Umbilical cord (tissue), 2 donors: ENCODE results near the gene DPP9. TPM values are rescaled to one million over a fixed set of nuclear protein-coding genes. Genes with fewer than 3 reads are reported as not detected.
A peak's percentile ranks its signal among the peaks of the same experiment; 100 is the strongest.
"Not testable (repeated sequence)": the region's sequence is repeated elsewhere in the genome, so short reads cannot be mapped to it uniquely, and the experiment has no call there.

ENCODE experiments used
- DNase-seq: peaks from one replicate; pipeline ENCODE4 v3.0.0-alpha.2; 2015; ENCODE audit warnings: low spot score
- total RNA-seq: library from RNA; depleted of rRNA; stranded (reverse); fragments of >200 nt; gene quantifications from one replicate; pipeline ENCODE4 v1.2.3, GENCODE V29; 2014; ENCODE audit warnings: low replicate concordance; ENCODE audit not compliant: insufficient read depth

The DPP9 gene
- 17.6 TPM for total RNA-seq

- peak; percentile 99 for DNase-seq
Observed at GRCh38 chr19:4723595-4724514, at the start of gene DPP9. DPP9 (minus strand) TSS chr19:4723842; CDS start chr19:4719906, 3,936 bp downstream.

- DNase-seq: no peak
Observed at GRCh38 chr19:4773047-4773640, 49.5 kb upstream of the DPP9 start.

DNA sequence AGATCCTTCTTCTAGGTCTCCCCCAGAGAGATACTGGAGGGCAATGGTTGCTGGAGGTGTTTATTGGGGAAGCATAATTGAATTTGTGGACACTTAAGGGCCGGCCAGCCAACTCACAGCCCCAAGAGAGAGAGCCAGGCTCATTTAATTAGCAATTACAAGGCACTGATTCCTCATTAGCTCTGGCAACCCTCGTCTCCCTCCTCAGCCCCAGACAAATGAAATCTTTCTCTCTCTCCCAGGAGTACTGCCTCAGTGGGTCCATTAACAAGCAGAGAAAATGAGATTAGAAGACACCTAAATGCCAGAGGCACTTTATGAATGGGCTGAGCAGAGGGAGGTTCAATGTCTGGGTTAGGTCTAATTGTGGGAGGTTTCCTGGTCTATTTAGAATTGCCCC is 48.9 kb upstream of the DPP9 start:
- DNase-seq: no peak

GRCh38 chr19:4768934-4769777 is 45.5 kb upstream of the DPP9 start:
- DNase-seq: peak; percentile 91

DNA sequence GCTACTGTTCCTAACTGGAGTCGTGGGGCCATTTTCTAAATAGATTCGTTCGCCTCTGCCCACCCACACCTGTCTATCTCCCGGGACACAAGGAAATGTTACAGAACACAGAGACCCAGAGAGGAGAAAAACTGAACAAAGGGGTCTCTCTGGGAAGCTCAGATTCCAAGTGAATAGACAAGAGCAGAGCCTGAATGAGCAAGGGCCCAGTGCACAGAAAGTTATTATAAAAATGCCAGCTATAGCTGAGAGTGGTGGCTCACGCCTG is 40.7 kb upstream of the DPP9 start:
- DNase-seq: no peak

- DNase-seq: no peak
Observed at GRCh38 chr19:4763021-4763420, 39.4 kb upstream of the DPP9 start.

DNA sequence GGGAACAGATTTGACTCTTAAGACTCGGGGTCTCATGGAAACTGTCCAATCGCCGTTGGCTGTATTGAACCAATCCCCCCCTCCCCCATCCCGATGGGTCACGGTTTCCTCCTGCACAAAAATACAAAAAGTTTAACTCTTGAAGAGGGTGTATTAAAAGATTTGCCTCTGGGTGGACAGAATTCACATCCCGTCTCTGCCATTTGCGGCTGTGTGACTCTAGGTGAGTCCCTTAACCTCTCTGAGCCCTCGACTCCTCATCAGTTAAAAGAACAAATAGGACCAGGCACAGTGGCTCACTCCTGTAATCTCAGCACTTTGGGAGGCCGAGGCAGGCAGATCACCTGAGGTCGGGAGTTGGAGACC is 36.6 kb upstream of the DPP9 start:
- DNase-seq: no peak

DNA sequence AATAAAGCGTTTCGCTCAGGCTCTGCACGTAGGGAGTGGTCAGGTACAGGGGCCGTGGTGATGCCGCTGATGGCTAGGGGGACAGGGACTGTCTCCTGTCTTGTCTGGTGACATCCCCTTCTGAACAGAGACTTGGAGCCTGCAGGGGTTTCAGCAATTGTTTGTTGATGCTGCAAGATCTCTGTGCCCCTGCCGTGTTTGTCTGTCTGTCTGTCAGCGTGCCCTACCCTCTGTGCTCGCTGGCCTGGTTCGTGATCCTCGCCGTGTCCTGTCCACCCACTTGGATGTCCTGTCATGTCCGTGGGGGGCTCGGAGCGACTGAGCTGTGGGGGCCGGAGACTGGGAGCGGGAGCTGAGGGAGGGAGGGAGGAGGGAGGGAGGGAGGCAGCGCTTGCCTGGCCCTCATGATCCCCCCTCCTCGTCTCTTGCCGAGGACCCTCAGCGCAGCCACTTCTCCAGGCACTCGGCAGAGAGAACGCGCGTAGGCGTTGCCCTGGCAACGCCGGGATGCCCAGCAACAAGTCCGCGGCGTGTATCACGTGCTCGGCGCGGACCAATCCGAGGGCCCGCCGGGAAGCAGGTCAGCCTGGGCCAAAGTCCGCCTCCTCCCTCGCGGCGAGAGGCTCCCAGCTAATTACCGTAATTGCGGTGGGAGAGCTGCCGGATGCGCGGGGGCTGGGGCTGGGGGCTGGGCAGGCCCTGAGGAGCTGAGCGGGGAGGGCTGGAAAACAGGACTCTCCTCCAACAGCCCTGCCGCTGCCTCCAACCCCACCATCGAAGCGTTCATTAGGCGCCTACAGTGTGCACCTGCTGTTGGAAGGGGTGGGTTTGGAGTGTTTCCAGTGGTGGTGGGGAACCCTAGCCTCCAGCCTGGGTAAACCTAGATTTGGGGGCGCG is 36.0 kb upstream of the DPP9 start:
- DNase-seq: peak; percentile 85

GRCh38 chr19:4758659-4759058 is 35.0 kb upstream of the DPP9 start:
- no peak for DNase-seq

GRCh38 chr19:4758082-4758481 is 34.4 kb upstream of the DPP9 start:
- no peak for DNase-seq

DNA sequence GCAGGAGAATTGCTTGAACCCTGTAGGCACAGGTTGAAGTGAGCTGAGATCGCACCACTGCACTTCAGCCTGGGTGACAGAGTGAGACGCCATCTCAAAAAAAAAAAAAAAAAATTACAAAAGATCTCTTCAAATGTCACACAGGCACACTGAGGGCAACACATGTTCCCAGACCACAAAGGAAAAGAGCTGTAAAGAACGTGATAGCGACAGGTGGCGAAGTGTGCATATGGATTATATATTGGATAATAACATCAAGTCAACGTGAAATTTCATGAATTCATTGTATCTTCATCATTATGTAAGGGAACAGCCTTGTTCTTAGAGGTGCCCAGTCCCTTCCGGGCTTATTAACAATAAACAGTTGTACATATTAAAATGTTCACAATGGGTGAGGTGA is 31.8 kb upstream of the DPP9 start:
- no peak for DNase-seq

- DNase-seq: no peak
Observed at GRCh38 chr19:4754248-4754647, 30.6 kb upstream of the DPP9 start.

- no peak for DNase-seq
Observed at GRCh38 chr19:4749870-4750590, 26.4 kb upstream of the DPP9 start.

GRCh38 chr19:4748589-4748988 is 24.9 kb upstream of the DPP9 start:
- DNase-seq: no peak

- no peak for DNase-seq
Observed at GRCh38 chr19:4748185-4748584, 24.5 kb upstream of the DPP9 start.

- DNase-seq: no peak
Observed at GRCh38 chr19:4745986-4746385, 22.3 kb upstream of the DPP9 start.

GRCh38 chr19:4745175-4745574 is 21.5 kb upstream of the DPP9 start:
- DNase-seq: not testable (repeated sequence)

DNA sequence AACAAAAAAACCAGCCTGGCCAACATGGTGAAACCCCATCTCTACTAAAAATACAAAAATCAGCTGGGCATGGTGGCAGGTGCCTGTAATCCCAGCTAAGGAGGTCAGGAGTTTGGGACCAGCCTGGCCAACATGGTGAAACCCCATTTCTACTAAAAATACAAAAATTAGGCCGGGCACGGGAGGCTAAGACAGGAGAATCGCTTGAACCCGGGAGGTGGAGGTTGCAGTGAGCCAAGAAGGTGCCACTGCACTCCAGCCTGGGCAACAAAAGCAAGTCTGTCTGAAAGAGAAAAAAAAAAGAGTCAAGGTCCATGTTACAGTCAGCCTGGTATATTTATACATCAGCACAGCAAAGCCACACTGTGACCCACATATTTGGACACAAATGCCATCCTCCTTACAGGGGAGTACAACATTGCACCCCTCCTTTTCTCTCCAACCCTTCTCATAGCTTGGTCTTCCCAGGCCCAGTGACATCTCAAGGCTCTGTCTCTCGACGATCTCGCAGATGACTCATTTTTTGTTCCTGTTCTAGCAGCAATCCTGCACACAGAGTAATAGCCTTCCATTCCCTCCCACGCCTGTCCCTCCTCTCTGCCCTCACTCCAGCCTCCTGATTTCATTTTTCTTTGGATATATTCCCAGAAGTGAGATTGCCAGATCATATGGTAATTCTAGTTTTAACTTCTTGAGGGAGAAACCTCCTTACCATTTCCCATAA is 21.0 kb upstream of the DPP9 start:
- DNase-seq: peak; percentile 95

DNA sequence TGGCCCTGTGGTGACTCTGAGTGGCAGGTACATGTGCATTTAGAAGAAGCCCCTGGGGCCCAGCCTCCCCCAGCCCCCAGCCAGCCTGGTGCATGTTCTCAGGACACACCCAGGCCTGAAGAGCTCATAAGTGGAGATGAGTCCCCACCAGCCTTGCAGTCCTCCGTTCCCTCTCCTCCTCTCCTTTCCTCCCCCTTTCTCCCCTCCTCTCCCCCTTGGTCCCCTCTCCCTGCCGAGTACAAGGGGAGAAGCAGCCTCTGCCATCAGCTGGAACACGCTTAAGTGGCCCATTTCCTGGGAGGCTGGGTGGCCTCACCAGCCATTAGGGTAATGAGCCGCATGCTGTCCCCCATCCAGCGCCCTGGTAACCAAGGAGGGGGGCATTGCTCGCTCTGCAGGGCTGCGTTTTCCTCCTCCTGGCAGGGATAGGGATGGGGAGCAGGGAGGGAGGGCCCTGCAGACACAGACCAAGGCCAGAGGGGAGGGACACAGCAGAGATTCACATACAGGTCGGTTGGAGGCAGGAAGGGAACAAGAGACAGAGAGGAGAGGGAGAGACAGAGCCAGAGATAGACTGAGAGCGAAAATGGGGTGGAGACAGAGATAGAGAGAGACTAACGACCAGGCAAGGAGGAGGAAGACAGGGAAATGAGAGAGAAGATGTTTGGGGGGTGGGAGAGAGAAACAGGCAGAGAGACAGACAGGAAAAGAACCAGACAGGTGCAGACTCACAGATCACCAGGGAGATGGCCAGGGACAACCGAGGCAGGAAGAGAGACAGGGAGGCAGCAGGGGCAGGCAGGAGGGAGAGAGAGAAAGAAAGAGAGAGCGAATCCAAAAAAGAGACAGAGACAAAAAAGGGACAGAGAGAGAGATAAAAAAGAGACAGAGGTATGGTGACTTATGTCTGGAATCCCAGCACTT is 19.3 kb upstream of the DPP9 start:
- no peak for DNase-seq
